ENCODE results near the gene HDAC4. TPM values are rescaled to one million over a fixed set of nuclear protein-coding genes. Genes with fewer than 3 reads are reported as not detected.

Gene HDAC4
- total RNA-seq, 1 experiment from 2014 or later, result 32.0 TPM

GRCh38 chr2:239432174-239432573 is 31.4 kb upstream of the HDAC4 start:
- H3K4me1 Mint-ChIP-seq, result no peaks in the 10 kb centered on the region
- DNase-seq, result no peak
- Histone ChIP-seq H2BK120ac (ENCODE audit: low read depth, low read length, poor library complexity, severe bottlenecking) (no peak overlapping the region), H3K9me3 (ENCODE audit: control insufficient read depth, low read depth, low read length) (no peaks in the 10 kb centered on the region), H3T11ph (ENCODE audit: low read length) (no peak overlapping the region), H3K27me3 (ENCODE audit: insufficient read depth, low read length) (no peaks in the 10 kb centered on the region), H2BK20ac (ENCODE audit: low read depth, low read length, poor library complexity, severe bottlenecking) (no peak overlapping the region), H3K18ac (ENCODE audit: insufficient read length, low read depth, low read length) (no peak overlapping the region), H3K23ac (ENCODE audit: insufficient read length, low read depth, low read length) (no peak overlapping the region), H2AK5ac (ENCODE audit: insufficient read length, low read length) (no peak overlapping the region), H2BK5ac (ENCODE audit: insufficient read length, low read length) (no peak overlapping the region), H2BK15ac (ENCODE audit: low read depth, low read length) (no peak overlapping the region), H2AFZ (ENCODE audit: low read length) (no peak overlapping the region), H2BK12ac (ENCODE audit: insufficient read length, low read depth, low read length) (no peak overlapping the region), H3K4me2 (ENCODE audit: insufficient read depth, insufficient read length, low read length) (no peak overlapping the region), H4K5ac (ENCODE audit: insufficient read length, low read depth, low read length) (no peak overlapping the region), H4K20me1 (ENCODE audit: control insufficient read depth, insufficient read depth, insufficient read length) (no peaks in the 10 kb centered on the region), H3K79me1 (ENCODE audit: insufficient read depth, low read depth, low read length, poor library complexity, severe bottlenecking) (no peaks in the 10 kb centered on the region), H3K23me2 (ENCODE audit: insufficient read length, low read depth, low read length, poor library complexity, severe bottlenecking) (no peaks in the 10 kb centered on the region), H3K79me2 (ENCODE audit: insufficient read depth, low read length) (no peaks in the 10 kb centered on the region), H3K27ac (ENCODE audit: insufficient read length, low read depth, low read length) (no peak overlapping the region), H3K14ac (ENCODE audit: insufficient read depth, low read length) (no peak overlapping the region), H3K4ac (ENCODE audit: low read depth, low read length) (no peak overlapping the region), H4K91ac (ENCODE audit: insufficient read length, low read depth, low read length) (no peak overlapping the region), H4K8ac (replicated peaks; ENCODE audit: insufficient read length, low read depth, low read length) (no peak overlapping the region), H3K9ac (ENCODE audit: extremely low read depth, insufficient read length, low read length) (no peak overlapping the region), H3K4me1 (ENCODE audit: insufficient read depth, low read length) (no peaks in the 10 kb centered on the region), H3K56ac (ENCODE audit: insufficient read length, low read depth, low read length) (no peak overlapping the region)
- no peak for TF ChIP-seq CTCF (conservative IDR thresholded peaks at IDR 0.05)
- H3K9me3 Mint-ChIP-seq, result peaks cover 3 to 5% of the 10 kb centered on the region in 2 experiments; a peak in 3 of 5 replicates
- H3K36me3 Mint-ChIP-seq (ENCODE audit: insufficient read depth in 1 of 3, low read depth in 3 of 3), result peaks cover 0 to 1% (median 0%) of the 10 kb centered on the region in 3 experiments; a peak in 1 of 7 replicates
- WGBS (ENCODE audit: extremely low coverage, insufficient read length, low lambda C conversion rate), result no CpG with 5 or more reads among the region's 1 CpG
- H3K27me3 Mint-ChIP-seq (ENCODE audit: low read depth), result peaks cover 5% of the 10 kb centered on the region
- H3K27ac Mint-ChIP-seq, result no peak overlapping the region
- H3K4me3 Mint-ChIP-seq, result no peak overlapping the region
